ENCODE measurements around the gene LRP2.

- TF ChIP-seq CTCF (conservative IDR thresholded peaks at IDR 0.05; ENCODE audit: low read depth in 2 of 2) = no peak
- TF ChIP-seq, protein P1, sequence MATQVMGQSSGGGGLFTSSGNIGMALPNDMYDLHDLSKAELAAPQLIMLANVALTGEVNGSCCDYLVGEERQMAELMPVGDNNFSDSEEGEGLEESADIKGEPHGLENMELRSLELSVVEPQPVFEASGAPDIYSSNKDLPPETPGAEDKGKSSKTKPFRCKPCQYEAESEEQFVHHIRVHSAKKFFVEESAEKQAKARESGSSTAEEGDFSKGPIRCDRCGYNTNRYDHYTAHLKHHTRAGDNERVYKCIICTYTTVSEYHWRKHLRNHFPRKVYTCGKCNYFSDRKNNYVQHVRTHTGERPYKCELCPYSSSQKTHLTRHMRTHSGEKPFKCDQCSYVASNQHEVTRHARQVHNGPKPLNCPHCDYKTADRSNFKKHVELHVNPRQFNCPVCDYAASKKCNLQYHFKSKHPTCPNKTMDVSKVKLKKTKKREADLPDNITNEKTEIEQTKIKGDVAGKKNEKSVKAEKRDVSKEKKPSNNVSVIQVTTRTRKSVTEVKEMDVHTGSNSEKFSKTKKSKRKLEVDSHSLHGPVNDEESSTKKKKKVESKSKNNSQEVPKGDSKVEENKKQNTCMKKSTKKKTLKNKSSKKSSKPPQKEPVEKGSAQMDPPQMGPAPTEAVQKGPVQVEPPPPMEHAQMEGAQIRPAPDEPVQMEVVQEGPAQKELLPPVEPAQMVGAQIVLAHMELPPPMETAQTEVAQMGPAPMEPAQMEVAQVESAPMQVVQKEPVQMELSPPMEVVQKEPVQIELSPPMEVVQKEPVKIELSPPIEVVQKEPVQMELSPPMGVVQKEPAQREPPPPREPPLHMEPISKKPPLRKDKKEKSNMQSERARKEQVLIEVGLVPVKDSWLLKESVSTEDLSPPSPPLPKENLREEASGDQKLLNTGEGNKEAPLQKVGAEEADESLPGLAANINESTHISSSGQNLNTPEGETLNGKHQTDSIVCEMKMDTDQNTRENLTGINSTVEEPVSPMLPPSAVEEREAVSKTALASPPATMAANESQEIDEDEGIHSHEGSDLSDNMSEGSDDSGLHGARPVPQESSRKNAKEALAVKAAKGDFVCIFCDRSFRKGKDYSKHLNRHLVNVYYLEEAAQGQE (IDR thresholded peaks at IDR 0.05; ENCODE audit: unreplicated experiment) = no peak
- no peak for TF ChIP-seq STAT1 (IDR thresholded peaks at IDR 0.05; ENCODE audit: unreplicated experiment)
- no peak for TF ChIP-seq POLR2AphosphoS5 (IDR thresholded peaks at IDR 0.05; ENCODE audit: low read depth)
These were observed 139.7 kb downstream of the LRP2 start for GRCh38 chr2:169222665-169223064.

All from GM23338 (cell line).